DND-41 (cell line): ENCODE data around the gene UBE2J1.
"Not testable (repeated sequence)": the region's sequence is repeated elsewhere in the genome, so short reads cannot be mapped to it uniquely, and the experiment has no call there.

ENCODE experiments used
- CTCF ChIP-seq: IDR thresholded peaks from 2 replicates; pipeline ENCODE4 v1.5.1; 2012; ENCODE audit warnings: borderline replicate concordance, low read length, moderate library complexity, mild to moderate bottlenecking; ENCODE audit not compliant: poor library complexity, severe bottlenecking; ENCODE audit errors: extremely low read depth
- EZH2 ChIP-seq: IDR thresholded peaks from 3 replicates; pipeline ENCODE4 v1.6.1; 2012; ENCODE audit warnings: borderline replicate concordance, low read depth, mild to moderate bottlenecking, moderate library complexity, low read length, inconsistent platforms; ENCODE audit not compliant: severe bottlenecking

GRCh38 chr6:89304517-89304916 is 48.0 kb downstream of the UBE2J1 start:
- not testable (repeated sequence) for TF ChIP-seq CTCF, EZH2
